Activated CD4-positive, alpha-beta T cell treated with anti-CD3 and anti-CD28 coated beads for 48 hours (primary cell): ENCODE results near the gene CDC23.

Experiments
- DNase-seq: peaks from one replicate; pipeline ENCODE4 v3.0.0-alpha.2; 2020

The CDC23 gene

GRCh38 chr5:138138949-138139780, 74.0 kb downstream of the CDC23 start, which contains the start of gene NME5:
NME5 (minus strand) TSS chr5:138139428; CDS start chr5:138138780, 648 bp downstream.
- peak; percentile 31 for DNase-seq
